Ectodermal cell (in vitro differentiated cells): Measurements from ENCODE around the gene PXDN.

Experiments used
- H3K27ac ChIP-seq: 2 replicates; pipeline ENCODE4 v1.7.0; 2013; ENCODE audit warnings: mild to moderate bottlenecking, low read depth, low read length; ENCODE audit not compliant: insufficient read depth, poor library complexity, severe bottlenecking
- H3K27me3 ChIP-seq: 2 replicates; pipeline ENCODE4 v1.7.0; 2013; ENCODE audit warnings: mild to moderate bottlenecking, low read length; ENCODE audit not compliant: insufficient read depth, control insufficient read depth, poor library complexity, severe bottlenecking
- H3K36me3 ChIP-seq: one replicate; pipeline ENCODE4 v1.7.0; 2013; ENCODE audit warnings: low read length; ENCODE audit not compliant: control insufficient read depth, insufficient read depth
- H3K4me1 ChIP-seq: one replicate; pipeline ENCODE4 v1.7.0; 2013; ENCODE audit warnings: low read length; ENCODE audit not compliant: control insufficient read depth, insufficient read depth
- H3K4me3 ChIP-seq: 2 replicates; pipeline ENCODE4 v1.7.0; 2013; ENCODE audit warnings: low read depth, low read length, control low read depth; ENCODE audit not compliant: insufficient read depth
- H3K9me3 ChIP-seq: 2 replicates; pipeline ENCODE4 v1.7.0; 2013; ENCODE audit warnings: mild to moderate bottlenecking, low read length, moderate library complexity; ENCODE audit not compliant: control insufficient read depth
- WGBS, 2 experiments: methylation state at CpG; one replicate each; pipeline ENCODE4 v1.1.7; 2013; ENCODE audit warnings: missing lambda C conversion rate in 2 of 2; 5-methylcytosine and 5-hydroxymethylcytosine counted together

PXDN gene

GRCh38 chr2:1663621-1664020, 80.7 kb downstream of the PXDN start:
- no peak overlapping the region for H3K4me3 ChIP-seq
- H3K36me3 ChIP-seq: peaks cover 48% of the 10 kb centered on the region
- H3K27ac ChIP-seq: no peak overlapping the region
- WGBS, 2 experiments: 94 to 96% methylated on average over 16 of the region's 16 CpGs
- no peaks in the 10 kb centered on the region for H3K27me3 ChIP-seq
- no peaks in the 10 kb centered on the region for H3K4me1 ChIP-seq
- H3K9me3 ChIP-seq: no peaks in the 10 kb centered on the region

GRCh38 chr2:1662606-1663180, 81.6 kb downstream of the PXDN start:
- Histone ChIP-seq H3K4me3 (no peak overlapping the region), H3K9me3 (no peaks in the 10 kb centered on the region), H3K36me3 (peaks cover 48% of the 10 kb centered on the region), H3K27me3 (no peaks in the 10 kb centered on the region), H3K27ac (no peak overlapping the region), H3K4me1 (no peaks in the 10 kb centered on the region)
- WGBS, 2 experiments: 93 to 96% methylated on average over 19 of the region's 19 CpGs

GRCh38 chr2:1661891-1662605, 82.3 kb downstream of the PXDN start:
- H3K27me3 ChIP-seq: no peaks in the 10 kb centered on the region
- WGBS, 2 experiments: 95% methylated on average over 19 of the region's 19 CpGs
- H3K9me3 ChIP-seq: no peaks in the 10 kb centered on the region
- H3K4me3 ChIP-seq: no peak overlapping the region
- peaks cover 48% of the 10 kb centered on the region for H3K36me3 ChIP-seq
- no peak overlapping the region for H3K27ac ChIP-seq
- no peaks in the 10 kb centered on the region for H3K4me1 ChIP-seq

- Histone ChIP-seq H3K4me3 (no peak overlapping the region), H3K36me3 (peaks cover 45% of the 10 kb centered on the region), H3K4me1 (no peaks in the 10 kb centered on the region), H3K27me3 (no peaks in the 10 kb centered on the region), H3K9me3 (no peaks in the 10 kb centered on the region), H3K27ac (no peak overlapping the region)
- WGBS, 2 experiments: 95 to 96% methylated on average over 21 of the region's 21 CpGs
Measured at GRCh38 chr2:1660656-1661640, 83.4 kb downstream of the PXDN start.

GRCh38 chr2:1659951-1660565, 84.3 kb downstream of the PXDN start:
- no peak overlapping the region for H3K27ac ChIP-seq
- no peak overlapping the region for H3K4me3 ChIP-seq
- H3K9me3 ChIP-seq: no peaks in the 10 kb centered on the region

GRCh38 chr2:1658394-1659151, 85.7 kb downstream of the PXDN start:
- Histone ChIP-seq H3K27me3 (no peaks in the 10 kb centered on the region), H3K27ac (no peak overlapping the region), H3K9me3 (no peaks in the 10 kb centered on the region), H3K4me3 (no peak overlapping the region), H3K4me1 (no peaks in the 10 kb centered on the region), H3K36me3 (peaks cover 29% of the 10 kb centered on the region)
- WGBS, 2 experiments: 91 to 92% methylated on average over 25 to 26 of the region's 26 CpGs

More at GRCh38 chr2:1659951-1660565, 84.3 kb downstream of the PXDN start:
- WGBS, 2 experiments: 95% methylated on average over 16 of the region's 16 CpGs
- Histone ChIP-seq H3K4me1 (no peaks in the 10 kb centered on the region), H3K36me3 (peaks cover 37% of the 10 kb centered on the region), H3K27me3 (no peaks in the 10 kb centered on the region)

- WGBS, 2 experiments: 66 to 67% methylated on average over 7 of the region's 7 CpGs
- H3K27me3 ChIP-seq: no peaks in the 10 kb centered on the region
- no peaks in the 10 kb centered on the region for H3K9me3 ChIP-seq
- no peaks in the 10 kb centered on the region for H3K4me1 ChIP-seq
- no peak overlapping the region for H3K27ac ChIP-seq
- peaks cover 25% of the 10 kb centered on the region for H3K36me3 ChIP-seq
- H3K4me3 ChIP-seq: no peak overlapping the region
Measured at GRCh38 chr2:1656961-1657841, 87.1 kb downstream of the PXDN start.

- Histone ChIP-seq H3K36me3 (peaks cover 18% of the 10 kb centered on the region), H3K4me3 (no peak overlapping the region), H3K4me1 (no peaks in the 10 kb centered on the region), H3K9me3 (no peaks in the 10 kb centered on the region), H3K27ac (no peak overlapping the region), H3K27me3 (no peaks in the 10 kb centered on the region)
- 81 to 82% methylated on average over 6 of the region's 6 CpGs for WGBS, 2 experiments
Measured at GRCh38 chr2:1656326-1656960, 87.9 kb downstream of the PXDN start.
